ENCODE results near the gene E4F1.
A peak's percentile ranks its signal among the peaks of the same experiment; 100 is the strongest.

E4F1 gene

GRCh38 chr16:2211923-2212347 lies 11.5 kb upstream of the E4F1 start:
- peaks cover 3 to 30% (median 23%) of the 10 kb centered on the region in 4 donors for H3K4me1 ChIP-seq
- TF ChIP-seq, protein P1, sequence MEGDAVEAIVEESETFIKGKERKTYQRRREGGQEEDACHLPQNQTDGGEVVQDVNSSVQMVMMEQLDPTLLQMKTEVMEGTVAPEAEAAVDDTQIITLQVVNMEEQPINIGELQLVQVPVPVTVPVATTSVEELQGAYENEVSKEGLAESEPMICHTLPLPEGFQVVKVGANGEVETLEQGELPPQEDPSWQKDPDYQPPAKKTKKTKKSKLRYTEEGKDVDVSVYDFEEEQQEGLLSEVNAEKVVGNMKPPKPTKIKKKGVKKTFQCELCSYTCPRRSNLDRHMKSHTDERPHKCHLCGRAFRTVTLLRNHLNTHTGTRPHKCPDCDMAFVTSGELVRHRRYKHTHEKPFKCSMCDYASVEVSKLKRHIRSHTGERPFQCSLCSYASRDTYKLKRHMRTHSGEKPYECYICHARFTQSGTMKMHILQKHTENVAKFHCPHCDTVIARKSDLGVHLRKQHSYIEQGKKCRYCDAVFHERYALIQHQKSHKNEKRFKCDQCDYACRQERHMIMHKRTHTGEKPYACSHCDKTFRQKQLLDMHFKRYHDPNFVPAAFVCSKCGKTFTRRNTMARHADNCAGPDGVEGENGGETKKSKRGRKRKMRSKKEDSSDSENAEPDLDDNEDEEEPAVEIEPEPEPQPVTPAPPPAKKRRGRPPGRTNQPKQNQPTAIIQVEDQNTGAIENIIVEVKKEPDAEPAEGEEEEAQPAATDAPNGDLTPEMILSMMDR (IDR thresholded peaks at IDR 0.05) = no peak
- H3K9me3 ChIP-seq = no peaks in the 10 kb centered on the region
- peaks cover 18 to 45% (median 32%) of the 10 kb centered on the region in 3 donors for H3K36me3 ChIP-seq
- H3K4me3 ChIP-seq = no peak overlapping the region
- DNase-seq = no peak
- no peaks in the 10 kb centered on the region for H3K27me3 ChIP-seq
- no peak overlapping the region for H3K27ac ChIP-seq
- intact Hi-C loops (cut with DNase I; ENCODE audit: low total_unique reads) = no loop called here

GRCh38 chr16:2212362-2213324 lies 10.7 kb upstream of the E4F1 start:
- intact Hi-C loops (cut with DNase I; ENCODE audit: low total_unique reads) = no loop called here
- Histone ChIP-seq H3K4me3 (peak overlapping the region in 1 of 2 donors; percentile 96), H3K9me3 (no peaks in the 10 kb centered on the region), H3K4me1 (peaks cover 3 to 29% (median 22%) of the 10 kb centered on the region in 4 donors), H3K36me3 (peaks cover 14 to 37% (median 28%) of the 10 kb centered on the region in 3 donors), H3K27me3 (no peaks in the 10 kb centered on the region), H3K27ac (no peak overlapping the region)
- TF ChIP-seq, protein P1 (IDR thresholded peaks at IDR 0.05) = no peak
- no peak for DNase-seq

DNA sequence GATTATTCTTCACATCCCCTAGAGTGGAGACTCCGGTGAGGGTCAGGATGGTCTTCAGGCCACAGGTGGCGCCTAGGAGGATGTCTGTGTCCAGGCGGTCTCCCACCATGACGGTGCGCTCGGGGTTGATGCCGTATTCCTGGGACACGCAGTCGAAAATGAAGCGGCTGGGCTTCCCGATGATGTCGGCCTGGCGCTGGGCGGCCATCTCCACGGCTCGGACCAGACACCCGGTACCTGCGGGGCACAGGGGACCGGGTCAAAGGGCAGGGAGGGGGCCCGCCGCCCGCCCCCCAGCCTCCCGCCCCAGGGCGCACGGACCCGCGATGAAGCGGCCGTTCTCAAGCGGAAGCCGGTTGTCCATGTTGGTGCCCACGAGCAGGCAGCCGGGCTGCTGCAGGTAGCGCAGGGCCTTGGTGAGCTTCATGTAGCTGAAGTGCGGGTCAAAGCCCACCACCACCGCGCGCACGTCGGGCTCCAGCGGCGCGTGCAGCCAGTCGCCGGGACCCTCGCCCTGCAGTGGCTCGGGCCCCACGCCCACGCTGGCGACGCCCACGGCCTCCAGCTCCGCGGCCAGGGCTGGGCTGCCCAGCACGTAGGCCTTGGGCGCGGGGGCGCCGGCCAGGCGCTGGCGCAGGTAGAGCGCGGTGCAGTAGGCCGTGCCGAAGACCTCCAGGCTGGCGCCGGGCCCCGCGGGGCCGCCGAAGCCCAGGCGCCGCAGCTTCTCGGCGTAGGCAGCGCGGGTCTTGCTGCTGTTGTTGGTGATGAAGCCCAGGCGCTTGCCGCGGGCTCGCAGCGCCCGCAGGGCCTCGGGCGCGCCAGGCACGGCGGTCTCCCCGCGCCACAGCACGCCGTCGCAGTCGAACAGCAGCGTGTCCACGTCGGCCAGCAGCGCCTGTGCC lies 9.3 kb upstream of the E4F1 start:
- DNase-seq = no peak
- intact Hi-C loops (cut with DNase I; ENCODE audit: low total_unique reads) = no loop called here
- H3K9me3 ChIP-seq = no peaks in the 10 kb centered on the region
- no peaks in the 10 kb centered on the region for H3K27me3 ChIP-seq
- H3K36me3 ChIP-seq = peaks cover under 1 to 23% (median 14%) of the 10 kb centered on the region in 3 donors
- H3K4me3 ChIP-seq = peak overlapping the region; percentile 91 to 96
- TF ChIP-seq, protein P1 (IDR thresholded peaks at IDR 0.05) = no peak
- H3K4me1 ChIP-seq = peaks cover 3 to 29% (median 22%) of the 10 kb centered on the region in 4 donors
- peak overlapping the region; percentile 77 to 80 for H3K27ac ChIP-seq

- intact Hi-C loops (cut with DNase I; ENCODE audit: low total_unique reads) = no loop called here
- TF ChIP-seq, protein P1 (IDR thresholded peaks at IDR 0.05) = no peak
- H3K27ac ChIP-seq = peak within 1 kb of the TSS; percentile 77 to 80
- peaks cover 3 to 29% (median 22%) of the 10 kb centered on the region in 4 donors for H3K4me1 ChIP-seq
- no peak for DNase-seq
- peak within 1 kb of the TSS; percentile 91 to 96 for H3K4me3 ChIP-seq
- peaks cover 0 to 17% (median 8%) of the 10 kb centered on the region in 3 donors for H3K36me3 ChIP-seq
- H3K9me3 ChIP-seq = no peaks in the 10 kb centered on the region
- no peaks in the 10 kb centered on the region for H3K27me3 ChIP-seq
Observed at GRCh38 chr16:2214719-2214968, 8.7 kb upstream of the E4F1 start, which contains the start of gene PGP. TSS of gene PGP (minus strand) at chr16:2214840. CDS start at chr16:2214777, 63 bp downstream.

DNA sequence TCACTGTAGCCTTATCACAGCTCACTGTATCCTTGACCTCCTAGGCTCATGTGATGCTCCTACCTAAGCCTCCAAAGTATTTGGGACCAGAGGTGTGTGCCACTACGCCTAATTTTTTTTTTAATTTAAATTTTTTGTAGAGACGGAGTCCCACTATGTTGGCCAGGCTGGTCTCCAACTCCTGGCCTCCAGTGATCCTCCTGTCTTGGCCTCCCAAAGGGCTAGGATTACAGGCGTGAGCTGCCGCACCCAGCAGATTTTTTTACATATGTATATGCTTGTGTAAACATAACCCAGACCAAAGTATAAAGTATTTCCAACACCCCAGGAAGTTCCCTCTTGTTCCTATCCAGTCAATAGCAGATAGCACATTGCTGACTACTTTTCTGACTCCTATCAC lies 7.1 kb upstream of the E4F1 start:
- intact Hi-C loops (cut with DNase I; ENCODE audit: low total_unique reads) = no loop called here
- DNase-seq = no peak
- Histone ChIP-seq H3K27me3 (no peaks in the 10 kb centered on the region), H3K4me3 (no peak overlapping the region), H3K36me3 (peaks cover 0 to 9% (median 8%) of the 10 kb centered on the region in 3 donors), H3K9me3 (no peaks in the 10 kb centered on the region), H3K4me1 (peaks cover 3 to 29% (median 22%) of the 10 kb centered on the region in 4 donors), H3K27ac (no peak overlapping the region)
- TF ChIP-seq, protein P1 (IDR thresholded peaks at IDR 0.05) = no peak

All from tibial artery (tissue), 4 donors.